Fibroblast of the conjunctiva (primary cell): ENCODE results near the gene SEPTIN2.
"Not testable (repeated sequence)": the region's sequence is repeated elsewhere in the genome, so short reads cannot be mapped to it uniquely, and the experiment has no call there.

ENCODE experiments used
- DNase-seq: peaks from one replicate; pipeline ENCODE4 v3.0.0-alpha.2; 2010; ENCODE audit warnings: low read depth

SEPTIN2 gene

DNA sequence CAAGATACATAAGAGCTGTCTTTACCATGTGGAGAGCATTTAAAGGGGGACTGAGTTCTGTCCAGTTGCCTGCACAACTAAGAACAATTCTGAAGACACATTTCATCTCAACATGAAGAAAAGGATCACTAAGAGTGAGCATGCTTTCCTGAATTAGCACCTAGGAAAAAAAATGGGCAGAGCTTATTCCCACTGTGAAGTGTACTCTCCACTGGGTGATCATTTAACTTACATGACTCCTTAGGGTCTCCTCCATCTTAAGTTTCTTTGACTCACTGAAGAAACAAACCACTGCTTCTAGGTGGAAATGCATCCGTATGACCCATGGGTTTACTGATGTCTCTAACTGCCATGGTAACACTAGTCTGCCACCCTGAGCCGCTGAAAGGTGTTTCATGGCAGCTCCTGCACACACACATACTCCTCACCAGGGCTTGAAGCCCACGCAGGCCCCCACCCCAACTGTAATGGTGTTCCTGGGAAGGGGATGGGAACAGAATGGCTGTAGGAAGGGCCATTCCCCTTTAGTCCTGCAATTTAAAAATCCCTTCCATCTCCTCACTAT is 27.3 kb upstream of the SEPTIN2 start:
- DNase-seq = no peak

DNA sequence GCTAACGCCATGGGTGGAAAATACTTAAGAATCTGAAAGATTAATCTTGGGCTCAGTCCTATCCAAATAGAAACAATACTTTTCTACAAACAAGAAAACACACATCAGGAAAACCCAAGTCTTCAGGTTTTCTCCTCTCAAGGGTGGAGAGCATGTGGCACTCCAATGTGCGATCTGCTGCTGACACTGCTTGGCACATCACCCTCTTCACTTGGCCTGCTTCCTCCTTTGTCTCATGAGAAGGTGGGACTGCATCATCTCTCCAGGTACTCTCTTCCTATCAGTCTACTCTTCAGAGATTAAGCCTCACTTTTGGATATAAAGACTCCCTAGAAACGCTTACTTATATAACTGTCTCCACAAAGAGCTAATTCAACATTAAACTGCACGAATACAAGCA is 26.7 kb upstream of the SEPTIN2 start:
- no peak for DNase-seq

DNA sequence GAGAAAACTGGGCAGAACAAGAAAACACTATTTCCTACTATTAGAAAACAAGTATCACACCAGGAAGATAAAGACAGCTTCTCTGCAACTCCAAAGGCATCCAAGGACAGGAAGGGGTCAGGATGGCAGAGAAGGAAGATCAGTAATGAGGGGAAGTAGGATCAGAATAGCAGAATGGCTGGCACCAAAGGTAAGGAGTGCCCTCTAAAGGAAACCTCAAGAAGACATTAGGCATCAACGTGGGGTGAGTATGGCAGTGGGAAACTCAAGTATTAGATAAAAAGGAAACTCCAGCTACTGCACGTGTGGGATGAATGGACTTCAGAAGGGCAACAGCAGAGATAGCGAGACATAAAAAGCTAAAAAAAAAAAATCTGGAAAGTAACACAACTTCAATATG is 26.1 kb upstream of the SEPTIN2 start:
- DNase-seq = no peak

DNA sequence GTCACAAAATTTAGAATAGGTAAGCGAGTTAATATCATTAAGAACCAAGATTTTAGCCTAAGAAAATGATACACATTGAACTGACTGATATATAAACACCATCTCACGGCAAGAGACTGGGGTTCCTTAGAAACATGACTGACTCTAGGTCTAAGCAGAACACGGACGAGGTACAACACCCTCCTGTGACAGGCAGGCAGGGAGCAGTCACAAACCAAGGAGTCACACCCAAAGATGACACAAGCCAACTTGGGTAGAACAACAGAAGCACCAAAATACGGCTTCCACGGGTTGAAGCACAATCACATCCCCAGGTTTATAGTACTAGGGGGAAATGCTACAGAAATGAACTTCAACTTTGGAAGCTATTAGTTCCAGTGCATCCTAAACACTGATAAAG is 24.6 kb upstream of the SEPTIN2 start:
- no peak for DNase-seq

DNA sequence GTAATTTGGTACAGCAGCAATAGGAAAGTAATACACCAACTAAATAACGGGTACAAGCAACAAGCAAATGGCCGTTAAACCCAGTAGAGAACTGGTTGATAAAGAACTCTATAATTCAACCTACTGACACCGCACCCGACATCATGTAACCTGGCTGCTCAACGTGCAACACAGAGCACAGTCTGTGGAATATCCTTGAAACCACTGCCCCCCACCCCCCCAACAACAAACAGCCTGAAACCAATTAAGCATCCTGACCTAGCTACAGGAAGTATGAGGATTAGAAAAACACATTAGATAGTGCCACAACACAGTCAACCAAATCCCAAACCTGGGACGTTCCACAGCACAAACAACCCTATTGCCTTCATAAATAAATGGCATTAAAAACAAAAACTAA is 23.7 kb upstream of the SEPTIN2 start:
- DNase-seq = no peak

DNA sequence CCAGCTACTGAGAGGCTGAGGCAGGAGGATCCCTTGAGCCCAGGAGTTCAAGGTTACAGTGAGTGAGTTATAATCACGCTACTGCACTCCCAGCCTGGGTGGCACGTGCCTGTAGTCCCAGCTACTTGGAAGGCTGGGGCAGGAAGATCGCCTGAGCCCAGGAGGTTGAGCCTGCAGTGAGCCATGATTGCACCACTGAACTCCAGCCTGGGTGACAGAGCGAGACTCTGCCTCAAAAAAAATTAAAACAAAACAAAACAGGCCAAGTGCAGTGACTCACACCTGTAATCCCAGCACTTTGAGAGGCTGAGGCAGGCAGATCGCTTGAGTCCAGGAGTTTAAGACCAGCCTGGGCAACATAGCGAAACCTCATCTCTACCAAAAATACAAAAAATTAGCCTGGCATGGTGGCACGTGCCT is 22.3 kb upstream of the SEPTIN2 start:
- DNase-seq = not testable (repeated sequence)

DNA sequence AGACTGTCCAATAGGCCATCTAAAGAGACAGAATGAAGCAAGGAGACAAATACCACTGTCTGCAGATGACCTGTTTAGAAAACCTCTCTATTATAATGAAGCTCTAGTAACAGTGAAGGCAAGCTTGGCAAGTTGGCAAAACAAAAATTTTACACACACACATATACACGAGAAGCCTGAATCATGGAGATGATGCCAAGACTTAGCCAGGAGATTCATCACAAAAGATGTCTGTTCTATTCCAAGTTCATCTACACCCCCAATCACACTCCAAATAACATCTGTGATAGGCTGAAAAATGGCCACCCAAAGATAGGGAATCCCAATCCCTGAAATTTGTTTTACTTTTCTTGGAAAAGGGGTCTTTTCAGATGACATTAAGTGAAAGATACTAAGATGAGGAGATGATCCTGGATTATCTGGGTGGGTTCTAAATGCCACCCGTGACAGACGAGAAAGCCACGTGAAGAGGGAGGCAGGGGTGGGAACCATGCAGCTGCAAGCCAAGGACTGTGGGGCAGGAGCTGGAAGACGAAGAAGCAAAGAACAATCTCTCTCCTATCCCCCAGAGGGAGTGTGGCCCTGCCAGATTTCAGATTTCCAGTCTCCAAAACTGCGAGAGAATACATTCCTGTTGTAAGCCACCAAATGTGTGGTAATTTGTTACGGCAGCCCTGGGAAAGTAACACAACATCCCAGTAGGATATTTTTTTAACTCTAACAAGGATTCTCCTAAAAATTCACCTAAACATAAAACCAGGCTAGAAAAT is 20.2 kb upstream of the SEPTIN2 start:
- no peak for DNase-seq

DNA sequence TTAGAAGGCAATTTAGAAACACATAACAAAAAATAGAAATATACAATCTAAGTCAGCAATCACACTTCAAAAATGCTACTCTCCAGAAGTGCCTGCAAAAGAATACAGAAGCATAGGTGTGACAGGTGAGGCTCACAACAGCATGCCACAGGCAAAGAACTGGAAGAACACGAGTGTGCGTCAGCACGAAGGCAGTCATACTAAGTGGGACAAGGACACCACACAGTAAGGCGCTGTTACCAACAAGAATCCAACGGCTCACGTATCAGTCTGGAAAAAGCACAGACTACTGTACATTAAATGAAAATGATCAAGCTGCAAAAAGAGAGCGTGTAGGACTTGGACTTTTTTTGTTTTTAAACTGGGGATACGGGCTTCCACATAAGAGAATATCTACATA is 19.0 kb upstream of the SEPTIN2 start:
- DNase-seq = no peak

DNA sequence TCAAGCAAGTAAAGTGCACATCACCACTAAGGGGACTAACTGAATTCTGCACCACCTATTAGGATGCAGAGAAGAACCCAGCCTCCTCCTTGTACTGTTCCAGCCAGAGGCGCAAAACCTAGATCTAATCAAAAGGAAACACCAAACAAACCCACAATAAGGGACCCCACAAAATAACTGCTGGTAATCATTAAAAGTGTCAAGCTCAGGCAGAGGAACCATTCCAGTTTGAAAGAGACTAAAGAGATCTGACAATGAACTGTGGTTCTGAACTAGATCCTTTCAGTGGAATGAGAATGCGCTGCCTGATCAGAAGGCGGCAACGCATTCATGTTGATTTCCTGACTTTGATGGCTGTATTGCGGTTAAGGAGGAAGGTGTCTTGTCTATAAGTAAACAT is 17.1 kb upstream of the SEPTIN2 start:
- no peak for DNase-seq

DNA sequence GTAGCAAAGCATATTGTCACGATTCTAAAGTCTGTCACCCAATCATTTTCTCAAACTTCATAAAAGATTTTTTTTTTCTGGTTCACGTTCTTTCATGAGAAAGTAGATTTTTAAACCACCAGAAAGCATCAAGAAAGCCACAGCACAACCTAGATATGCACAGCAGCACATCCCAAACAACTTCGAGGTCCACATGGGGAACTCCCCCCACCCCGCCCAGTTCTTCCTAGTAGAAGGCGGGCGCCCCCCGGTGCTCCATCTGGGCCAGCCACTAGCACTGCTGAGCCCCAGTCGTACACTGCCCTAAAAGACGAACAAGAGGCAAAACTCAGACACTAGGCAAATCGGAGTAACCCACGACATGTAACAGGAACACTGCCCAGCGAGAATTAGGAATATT is 15.7 kb upstream of the SEPTIN2 start:
- no peak for DNase-seq

DNA sequence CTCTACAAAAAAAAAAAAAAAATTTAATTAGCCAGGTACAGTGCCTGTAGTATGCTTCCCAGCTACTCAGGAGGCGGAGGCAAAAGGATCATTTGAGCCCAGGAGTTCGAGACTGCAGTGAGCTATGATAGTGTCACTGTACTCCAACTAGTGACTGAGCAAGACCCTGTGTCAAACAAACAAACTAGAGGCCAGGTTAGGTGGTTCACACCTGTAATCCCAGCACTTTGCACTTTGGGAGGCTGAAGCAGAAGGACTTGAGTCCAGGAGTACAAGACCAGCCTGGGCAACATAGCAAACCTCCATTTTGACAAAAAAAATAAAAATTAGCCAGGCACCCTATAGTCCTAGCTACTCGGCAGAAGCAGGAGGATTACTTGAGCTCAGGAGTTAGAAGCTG is 13.6 kb upstream of the SEPTIN2 start:
- no peak for DNase-seq

DNA sequence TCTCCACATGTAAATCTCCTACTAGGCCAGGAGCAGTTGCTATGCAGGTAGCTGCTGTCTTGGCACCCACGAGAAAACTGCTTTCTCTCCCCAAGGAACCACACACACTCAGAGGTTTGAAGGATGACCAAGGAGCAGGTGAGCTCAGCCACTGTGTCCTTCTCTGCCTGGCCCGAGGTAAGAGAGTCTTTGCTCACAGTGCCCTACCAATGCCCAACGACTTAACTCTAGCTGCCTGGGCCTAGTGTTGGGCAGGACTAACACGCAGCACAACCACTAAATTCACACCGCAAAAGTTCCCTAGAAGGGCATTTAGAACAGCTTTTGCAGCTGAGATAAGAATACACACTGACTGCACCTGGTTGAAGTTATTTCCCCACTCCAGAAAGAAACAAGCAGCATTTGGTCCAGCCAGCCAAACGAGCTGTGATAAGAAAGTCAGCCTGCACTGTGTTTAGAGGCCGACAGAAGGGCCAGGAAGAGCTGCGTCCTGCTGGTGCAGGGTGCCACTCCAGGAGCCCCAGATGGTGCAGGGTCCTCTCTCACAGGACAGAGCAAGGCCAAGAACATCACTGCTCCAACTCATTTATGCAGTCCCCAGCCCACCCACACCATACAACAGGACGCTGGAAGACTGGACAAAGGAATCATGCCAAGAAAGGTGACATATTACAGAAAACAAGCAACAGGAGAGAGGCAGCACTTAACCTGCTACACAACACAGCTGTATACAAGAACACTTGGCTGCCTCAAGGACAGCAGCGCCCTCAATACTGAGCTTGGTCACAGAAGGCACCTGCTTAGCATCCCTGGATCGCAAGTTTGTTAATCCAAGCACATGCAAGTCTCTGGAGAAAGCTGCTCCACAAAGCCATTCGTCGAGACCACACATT is 12.7 kb upstream of the SEPTIN2 start:
- no peak for DNase-seq

DNA sequence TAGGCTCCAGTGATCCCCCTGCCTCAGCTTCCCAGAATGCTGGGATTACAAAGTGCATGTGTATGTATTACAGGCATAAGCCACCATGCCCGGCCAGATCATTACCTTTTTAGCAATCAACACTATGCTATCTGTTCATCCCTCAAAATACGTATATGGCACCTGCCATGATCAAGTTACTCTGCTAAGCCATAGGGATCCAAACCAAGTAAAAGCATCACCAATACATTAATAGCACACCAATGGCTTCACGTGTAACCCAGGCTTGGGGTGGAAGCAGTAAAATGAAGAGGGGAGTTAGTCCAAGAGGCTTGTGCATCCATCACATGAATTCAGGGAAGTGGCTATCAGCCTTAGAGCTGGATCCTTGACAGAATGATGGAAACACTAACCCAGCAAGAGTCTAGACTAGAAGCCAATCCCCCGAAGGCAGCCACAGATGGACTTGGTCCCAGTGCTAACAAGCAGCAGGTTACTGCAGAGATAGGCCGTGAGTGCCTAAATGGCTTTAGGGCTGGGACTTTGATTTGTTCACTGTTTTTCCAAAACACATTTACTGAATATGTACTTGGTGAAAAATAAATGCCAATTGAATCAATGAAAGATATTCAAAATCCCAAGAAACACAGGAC is 11.6 kb upstream of the SEPTIN2 start:
- peak; percentile 14 for DNase-seq

DNA sequence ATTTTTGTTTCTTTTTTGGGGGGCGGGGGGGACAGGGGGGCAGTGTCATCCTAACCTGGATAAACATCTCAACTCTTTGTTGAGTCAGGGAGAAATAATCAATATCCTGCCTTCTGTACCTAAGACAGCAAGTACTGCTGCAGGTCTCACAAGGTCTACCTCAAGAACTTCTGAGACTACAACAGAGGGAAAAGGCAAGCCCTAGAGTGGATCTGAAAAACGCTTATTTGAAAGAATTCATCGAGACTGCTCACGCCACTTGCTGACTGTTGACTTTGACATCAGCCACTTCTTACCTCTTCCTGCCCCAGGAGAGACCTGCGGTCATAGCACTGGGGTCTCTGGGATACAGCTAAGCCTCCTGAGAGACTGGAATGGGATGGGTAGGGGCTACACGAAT is 8.7 kb upstream of the SEPTIN2 start:
- DNase-seq = no peak

DNA sequence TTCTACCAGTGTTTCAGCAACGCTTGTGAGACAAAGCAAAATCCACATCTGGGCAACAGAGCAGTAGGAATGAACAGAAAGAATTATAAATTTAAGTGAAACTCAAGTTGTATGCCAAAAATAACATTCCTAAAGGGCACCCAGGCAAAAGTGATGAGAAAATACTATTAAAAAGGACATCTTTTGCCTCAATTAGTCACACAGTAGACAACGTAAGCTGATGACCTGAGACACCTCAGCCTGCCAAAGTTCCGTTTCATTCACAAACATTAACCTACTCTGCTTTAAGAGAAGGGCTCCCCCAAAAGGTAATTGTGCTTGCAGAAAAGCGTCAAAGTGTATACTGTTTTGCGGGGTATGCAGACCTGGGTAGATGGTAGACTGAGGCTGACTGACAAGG is 7.5 kb upstream of the SEPTIN2 start:
- DNase-seq = no peak

DNA sequence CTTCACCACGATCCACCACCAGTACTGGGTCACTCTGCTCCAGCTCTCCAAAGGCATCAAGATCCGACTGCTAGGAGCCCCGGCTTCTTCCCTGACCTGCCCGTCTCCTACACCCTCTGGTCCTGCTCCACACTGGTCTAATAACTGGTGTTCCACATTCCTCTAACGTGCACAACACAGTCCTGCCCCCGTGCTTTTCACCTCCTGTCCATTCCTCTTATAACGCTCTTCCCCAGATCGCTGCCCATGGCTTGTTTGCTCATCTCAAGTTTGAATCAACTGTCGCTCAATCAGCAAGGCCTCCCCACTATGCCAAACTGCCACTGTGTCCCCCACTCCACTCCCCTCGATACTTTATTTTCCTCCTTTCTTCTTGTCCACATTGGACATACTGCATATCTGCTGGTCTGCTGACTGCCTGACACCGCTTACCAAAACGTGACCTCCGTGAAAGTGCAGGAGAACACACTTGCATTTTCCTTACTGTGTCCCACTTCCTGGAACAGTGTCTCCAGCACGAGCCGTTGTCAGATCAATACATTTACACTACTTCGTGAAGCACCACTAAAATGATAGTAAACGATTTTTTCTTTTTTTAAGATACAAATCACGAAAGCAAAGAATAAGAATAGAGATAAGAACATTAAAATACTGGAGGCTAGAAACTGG is 6.8 kb upstream of the SEPTIN2 start:
- no peak for DNase-seq

DNA sequence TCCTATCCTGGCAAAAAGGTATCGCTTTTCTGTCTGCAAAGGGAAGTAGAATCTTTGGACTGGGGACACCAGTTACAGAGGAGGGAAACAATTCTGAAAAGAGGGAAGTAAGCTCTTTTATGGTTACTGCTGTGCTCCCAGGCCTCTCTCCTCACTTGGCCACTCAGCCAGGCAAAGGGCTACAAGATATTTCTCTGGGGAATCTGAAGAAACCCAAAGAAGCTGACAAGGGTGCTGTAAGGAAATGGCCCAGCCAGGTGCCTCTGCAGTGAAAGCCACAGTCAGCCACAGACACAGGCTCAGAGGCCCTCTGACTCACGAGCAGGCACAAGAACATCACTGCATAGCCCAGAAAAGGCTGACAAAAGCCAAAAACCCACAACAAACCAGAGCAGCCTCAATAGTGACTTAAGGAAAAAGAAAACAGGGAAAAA is 6.0 kb upstream of the SEPTIN2 start:
- DNase-seq = no peak

DNA sequence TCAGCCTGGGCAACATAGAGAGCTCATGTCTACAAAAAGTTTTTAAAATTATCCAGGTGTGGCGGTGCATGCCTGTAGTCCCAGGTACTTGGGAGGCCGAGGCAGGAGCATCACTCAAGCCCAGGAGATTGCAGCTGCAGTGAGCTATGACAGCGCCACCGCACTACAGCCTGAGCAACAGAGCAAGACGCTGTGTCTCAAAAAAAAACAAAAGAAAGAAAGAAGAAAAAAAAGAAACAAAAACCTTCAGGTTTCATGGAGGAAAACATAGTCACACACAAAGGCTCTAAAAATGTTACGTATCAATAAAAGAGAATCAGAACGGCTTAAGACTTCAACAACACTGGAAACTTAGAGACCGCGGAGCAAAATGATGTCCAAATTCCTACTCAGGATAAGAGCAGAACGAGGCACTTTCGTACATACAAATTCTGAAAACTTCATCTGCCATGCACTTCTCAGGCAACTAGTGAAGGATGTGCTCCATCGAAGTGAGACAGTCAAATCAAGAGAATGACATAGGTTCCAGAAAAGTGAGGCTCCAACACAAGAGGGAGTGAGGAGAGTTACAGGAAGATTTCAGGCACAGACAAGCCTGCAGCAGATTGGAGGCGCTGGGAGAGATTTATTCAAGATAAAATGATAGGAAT is 4.7 kb upstream of the SEPTIN2 start:
- no peak for DNase-seq

DNA sequence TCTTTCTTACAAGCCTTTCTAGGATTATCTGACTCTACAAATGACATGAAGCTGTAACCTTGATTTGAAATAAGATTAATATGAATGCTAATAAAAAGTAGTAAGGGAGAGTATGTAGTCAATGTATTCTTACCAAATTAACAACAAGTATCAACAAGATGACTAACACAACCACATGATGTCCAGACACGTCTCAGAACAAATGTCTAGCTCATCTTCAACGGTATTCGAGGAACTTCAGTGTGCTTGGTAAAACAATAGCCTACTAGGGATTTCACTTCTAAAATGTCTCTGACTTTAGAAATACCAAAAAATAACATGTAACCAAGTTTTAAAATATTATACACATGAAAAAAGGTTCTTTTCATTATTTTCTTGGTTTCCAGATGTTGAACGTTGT is 3.6 kb upstream of the SEPTIN2 start:
- DNase-seq = peak; percentile 12

DNA sequence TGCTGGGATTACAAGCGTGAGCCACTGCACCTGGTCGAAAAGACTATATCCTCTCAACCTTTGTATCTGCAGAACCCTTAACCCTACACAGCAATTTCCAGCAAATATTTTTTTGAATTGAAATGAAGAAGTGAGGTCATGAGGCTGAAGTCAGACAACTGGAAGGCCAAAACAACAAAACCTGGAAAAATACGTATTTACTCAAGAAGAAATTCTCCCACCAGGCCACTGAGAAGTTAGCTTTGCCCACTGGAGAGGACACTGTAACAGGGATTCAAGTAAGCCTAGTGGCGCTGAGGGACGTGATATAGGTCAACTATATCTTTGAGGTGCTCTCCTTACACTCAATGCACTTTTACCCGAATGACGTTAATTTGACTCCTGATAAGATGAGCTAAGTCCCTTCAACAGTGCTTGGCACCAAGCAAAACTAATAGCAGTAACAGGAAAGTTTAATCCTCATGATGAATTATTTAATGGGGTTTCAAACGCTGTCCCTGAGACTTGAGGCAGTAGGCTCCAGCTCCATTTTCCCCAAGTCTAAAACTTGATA is 2.1 kb upstream of the SEPTIN2 start:
- DNase-seq = no peak
